Liver (tissue), 9 donors: ENCODE measurements around the gene TFAP2A. TPM values are rescaled to one million over a fixed set of nuclear protein-coding genes. Genes with fewer than 3 reads are reported as not detected.

Experiments used
- DNase-seq: peaks from one replicate; pipeline ENCODE4 v3.0.0-alpha.2; 2017; ENCODE audit warnings: low spot score
- H3K27ac ChIP-seq, 2 donors: one replicate each; pipeline ENCODE4 v1.7.0; 2013; ENCODE audit warnings: inconsistent platforms in 2 of 2, low read length in 2 of 2, control low read depth in 1 of 2, low read depth in 1 of 2, mild to moderate bottlenecking in 1 of 2
- H3K27me3 ChIP-seq, 4 donors: one replicate each; pipeline versions ENCODE4 v1.6.1 to v1.7.0; 2013; ENCODE audit warnings: low read length in 3 of 4, inconsistent platforms in 1 of 4, mild to moderate bottlenecking in 1 of 4, moderate library complexity in 1 of 4; ENCODE audit not compliant: control insufficient read depth in 4 of 4, insufficient read depth in 4 of 4
- H3K36me3 ChIP-seq, 4 donors: one replicate each; pipeline versions ENCODE4 v1.6.1 to v1.7.0; 2013; ENCODE audit warnings: low read length in 3 of 4, mild to moderate bottlenecking in 3 of 4, low read depth in 1 of 4, moderate library complexity in 1 of 4; ENCODE audit not compliant: control insufficient read depth in 4 of 4, insufficient read depth in 3 of 4
- H3K4me1 ChIP-seq, 4 donors: one replicate each; pipeline versions ENCODE4 v1.6.1 to v1.7.0; 2013; ENCODE audit warnings: low read length in 3 of 4, mild to moderate bottlenecking in 3 of 4, moderate library complexity in 1 of 4; ENCODE audit not compliant: control insufficient read depth in 4 of 4, insufficient read depth in 4 of 4
- H3K4me3 ChIP-seq, 3 donors: one replicate each; pipeline versions ENCODE4 v1.6.1 to v1.7.0; 2013; ENCODE audit warnings: low read length in 3 of 3, control low read depth in 1 of 3, low read depth in 1 of 3, mild to moderate bottlenecking in 1 of 3
- H3K9ac ChIP-seq, 2 donors: one replicate each; pipeline ENCODE4 v1.7.0; 2013; ENCODE audit warnings: low read length in 2 of 2, mild to moderate bottlenecking in 2 of 2, moderate library complexity in 2 of 2, control low read depth in 1 of 2, low read depth in 1 of 2
- H3K9me3 ChIP-seq, 4 donors: one replicate each; pipeline versions ENCODE4 v1.6.1 to v1.7.0; 2013; ENCODE audit warnings: low read length in 3 of 4; ENCODE audit not compliant: control insufficient read depth in 4 of 4
- ATF3 ChIP-seq: IDR thresholded peaks from 2 replicates; pipeline ENCODE4 v1.6.1; 2016; ENCODE audit warnings: antibody characterized with exemption
- CTCF ChIP-seq: fragments of 150-350 bp; IDR thresholded peaks from 2 replicates; pipeline ENCODE4 v1.5.1; 2017; ENCODE audit warnings: improper control_type of control experiment, low read depth, low read length; ENCODE audit not compliant: missing input control
- EGR1 ChIP-seq, 2 donors: IDR thresholded peaks; 2 replicates each; pipeline ENCODE4 v1.6.1; 2016 to 2018; ENCODE audit warnings: antibody characterized with exemption in 2 of 2, low read depth in 2 of 2
- FOXA1 ChIP-seq: IDR thresholded peaks from 2 replicates; pipeline ENCODE4 v1.6.1; 2016; ENCODE audit warnings: antibody characterized with exemption
- FOXA2 ChIP-seq: IDR thresholded peaks from 2 replicates; pipeline ENCODE4 v1.6.1; 2016; ENCODE audit warnings: antibody characterized with exemption
- GABPA ChIP-seq, 2 donors: IDR thresholded peaks in 1 of 2; conservative IDR thresholded peaks in 1 of 2; 2 replicates each; pipeline ENCODE4 v1.6.1; 2016; ENCODE audit warnings: antibody characterized with exemption in 2 of 2, mild to moderate bottlenecking in 1 of 2, moderate library complexity in 1 of 2
- HNF4A ChIP-seq, 2 donors: conservative IDR thresholded peaks; 2 replicates each; pipeline ENCODE4 v1.6.1; 2016; ENCODE audit warnings: antibody characterized with exemption in 2 of 2, mild to moderate bottlenecking in 2 of 2
- HNF4G ChIP-seq: IDR thresholded peaks from 2 replicates; pipeline ENCODE4 v1.6.1; 2016; ENCODE audit warnings: antibody characterized with exemption
- MAX ChIP-seq: IDR thresholded peaks from 2 replicates; pipeline ENCODE4 v1.6.1; 2016; ENCODE audit warnings: antibody characterized with exemption
- NR2F2 ChIP-seq: IDR thresholded peaks from 2 replicates; pipeline ENCODE4 v1.6.1; 2016; ENCODE audit warnings: antibody characterized with exemption
- RXRA ChIP-seq, 2 donors: IDR thresholded peaks; 2 replicates each; pipeline ENCODE4 v1.6.1; 2017 to 2018; ENCODE audit warnings: antibody characterized with exemption in 2 of 2, mild to moderate bottlenecking in 1 of 2
- SP1 ChIP-seq: IDR thresholded peaks from 2 replicates; pipeline ENCODE4 v1.6.1; 2018; ENCODE audit warnings: antibody characterized with exemption, mild to moderate bottlenecking
- TAF1 ChIP-seq: conservative IDR thresholded peaks from 2 replicates; pipeline ENCODE4 v1.6.1; 2016; ENCODE audit warnings: antibody characterized with exemption, mild to moderate bottlenecking
- WGBS: extraction: QIAGEN DNeasy Blood & Tissue Kit; methylation state at CpG from one replicate; pipeline ENCODE4 v1.1.7; 2013; 5-methylcytosine and 5-hydroxymethylcytosine counted together
- polyA plus RNA-seq, 2 donors: library from polyadenylated mRNA; stranded (reverse) in 1 of 2; unstranded in 1 of 2; fragments of 200-250 nt in 1 of 2; fragments of >200 nt in 1 of 2; fragmentation: Nextera tagmentation in 1 of 2; extraction: Ambion mirVana in 1 of 2; gene quantifications; one replicate each; pipeline versions ENCODE4 v1.2.1 to v1.2.3, GENCODE V29; 2013 to 2015
- total RNA-seq, 2 donors: library from RNA; depleted of rRNA; stranded (reverse); fragments of >200 nt; gene quantifications; one replicate each; pipeline ENCODE4 v1.2.3, GENCODE V29; 2014
- TF ChIP-seq, protein P1 (sequence below): IDR thresholded peaks from 2 replicates; pipeline ENCODE4 v1.6.1; 2016; ENCODE audit warnings: antibody characterized with exemption, mild to moderate bottlenecking
- TF ChIP-seq, protein P2 (sequence below): IDR thresholded peaks from 2 replicates; pipeline ENCODE4 v1.6.1; 2016; ENCODE audit warnings: antibody characterized with exemption
- donor health status: healthy.
- donor health status: healthy.
- donor health status: healthy.
- donor health status: healthy.
- donor health status: healthy.

Gene TFAP2A
- total and polyA plus RNA-seq, 4 donors = 0.03 to 0.08 TPM; not detected in 2

DNA sequence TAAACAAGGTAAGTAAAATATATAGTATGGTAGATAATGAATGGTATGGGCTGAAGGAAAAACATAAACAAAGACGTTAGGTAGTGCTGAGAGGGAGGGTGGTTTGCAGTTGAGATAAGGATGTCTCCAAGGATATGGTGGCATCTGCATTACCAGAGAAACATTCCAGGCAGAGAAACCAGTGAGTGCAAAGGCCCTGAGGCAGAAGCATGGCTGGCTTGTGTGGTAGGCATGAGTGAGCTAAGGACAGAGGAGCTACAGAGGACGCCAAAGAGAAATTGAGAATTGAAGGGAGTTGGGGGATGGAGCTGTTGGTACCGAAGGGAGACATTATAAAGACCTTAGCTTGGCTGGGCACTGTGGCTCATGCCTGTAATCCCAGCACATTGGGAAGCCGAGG, 18.4 kb upstream of the TFAP2A start:
- H3K36me3 ChIP-seq = no peaks in the 10 kb centered on the region
- WGBS = 82% methylated on average over 4 of the region's 4 CpGs
- H3K27me3 ChIP-seq = peaks cover 0 to 2% (median under 1%) of the 10 kb centered on the region in 4 donors
- peaks cover 0 to 5% (median 1%) of the 10 kb centered on the region in 4 donors for H3K4me1 ChIP-seq
- no peaks in the 10 kb centered on the region for H3K9me3 ChIP-seq
- no peak overlapping the region for H3K4me3 ChIP-seq
- DNase-seq = no peak
- TF ChIP-seq EGR1 (IDR thresholded peaks at IDR 0.05; ENCODE audit: low read depth in 2 of 2) = no peak
- no peak for TF ChIP-seq MAX
- no peak for TF ChIP-seq TAF1
- TF ChIP-seq SP1 = no peak
- H3K27ac ChIP-seq = no peak overlapping the region
- no peak overlapping the region for H3K9ac ChIP-seq

- peaks cover 0 to 3% (median under 1%) of the 10 kb centered on the region in 4 donors for H3K27me3 ChIP-seq
- H3K4me1 ChIP-seq = peaks cover 0 to 8% (median 3%) of the 10 kb centered on the region in 4 donors
- H3K4me3 ChIP-seq = no peak overlapping the region
- no peaks in the 10 kb centered on the region for H3K9me3 ChIP-seq
- H3K27ac ChIP-seq = no peak overlapping the region
- H3K36me3 ChIP-seq = no peaks in the 10 kb centered on the region
- TF ChIP-seq, protein P1, sequence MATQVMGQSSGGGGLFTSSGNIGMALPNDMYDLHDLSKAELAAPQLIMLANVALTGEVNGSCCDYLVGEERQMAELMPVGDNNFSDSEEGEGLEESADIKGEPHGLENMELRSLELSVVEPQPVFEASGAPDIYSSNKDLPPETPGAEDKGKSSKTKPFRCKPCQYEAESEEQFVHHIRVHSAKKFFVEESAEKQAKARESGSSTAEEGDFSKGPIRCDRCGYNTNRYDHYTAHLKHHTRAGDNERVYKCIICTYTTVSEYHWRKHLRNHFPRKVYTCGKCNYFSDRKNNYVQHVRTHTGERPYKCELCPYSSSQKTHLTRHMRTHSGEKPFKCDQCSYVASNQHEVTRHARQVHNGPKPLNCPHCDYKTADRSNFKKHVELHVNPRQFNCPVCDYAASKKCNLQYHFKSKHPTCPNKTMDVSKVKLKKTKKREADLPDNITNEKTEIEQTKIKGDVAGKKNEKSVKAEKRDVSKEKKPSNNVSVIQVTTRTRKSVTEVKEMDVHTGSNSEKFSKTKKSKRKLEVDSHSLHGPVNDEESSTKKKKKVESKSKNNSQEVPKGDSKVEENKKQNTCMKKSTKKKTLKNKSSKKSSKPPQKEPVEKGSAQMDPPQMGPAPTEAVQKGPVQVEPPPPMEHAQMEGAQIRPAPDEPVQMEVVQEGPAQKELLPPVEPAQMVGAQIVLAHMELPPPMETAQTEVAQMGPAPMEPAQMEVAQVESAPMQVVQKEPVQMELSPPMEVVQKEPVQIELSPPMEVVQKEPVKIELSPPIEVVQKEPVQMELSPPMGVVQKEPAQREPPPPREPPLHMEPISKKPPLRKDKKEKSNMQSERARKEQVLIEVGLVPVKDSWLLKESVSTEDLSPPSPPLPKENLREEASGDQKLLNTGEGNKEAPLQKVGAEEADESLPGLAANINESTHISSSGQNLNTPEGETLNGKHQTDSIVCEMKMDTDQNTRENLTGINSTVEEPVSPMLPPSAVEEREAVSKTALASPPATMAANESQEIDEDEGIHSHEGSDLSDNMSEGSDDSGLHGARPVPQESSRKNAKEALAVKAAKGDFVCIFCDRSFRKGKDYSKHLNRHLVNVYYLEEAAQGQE = no peak
- TF ChIP-seq ATF3 (no peak), FOXA2 (no peak), TAF1 (no peak), HNF4G (no peak), NR2F2 (no peak), GABPA (IDR thresholded peaks at IDR 0.05 in 1 of 2, conservative IDR thresholded peaks at IDR 0.05 in 1 of 2) (no peak), SP1 (no peak), CTCF (no peak), MAX (no peak), RXRA (IDR thresholded peaks at IDR 0.05) (no peak), FOXA1 (no peak), HNF4A (conservative IDR thresholded peaks at IDR 0.05) (no peak)
- TF ChIP-seq, protein P2, sequence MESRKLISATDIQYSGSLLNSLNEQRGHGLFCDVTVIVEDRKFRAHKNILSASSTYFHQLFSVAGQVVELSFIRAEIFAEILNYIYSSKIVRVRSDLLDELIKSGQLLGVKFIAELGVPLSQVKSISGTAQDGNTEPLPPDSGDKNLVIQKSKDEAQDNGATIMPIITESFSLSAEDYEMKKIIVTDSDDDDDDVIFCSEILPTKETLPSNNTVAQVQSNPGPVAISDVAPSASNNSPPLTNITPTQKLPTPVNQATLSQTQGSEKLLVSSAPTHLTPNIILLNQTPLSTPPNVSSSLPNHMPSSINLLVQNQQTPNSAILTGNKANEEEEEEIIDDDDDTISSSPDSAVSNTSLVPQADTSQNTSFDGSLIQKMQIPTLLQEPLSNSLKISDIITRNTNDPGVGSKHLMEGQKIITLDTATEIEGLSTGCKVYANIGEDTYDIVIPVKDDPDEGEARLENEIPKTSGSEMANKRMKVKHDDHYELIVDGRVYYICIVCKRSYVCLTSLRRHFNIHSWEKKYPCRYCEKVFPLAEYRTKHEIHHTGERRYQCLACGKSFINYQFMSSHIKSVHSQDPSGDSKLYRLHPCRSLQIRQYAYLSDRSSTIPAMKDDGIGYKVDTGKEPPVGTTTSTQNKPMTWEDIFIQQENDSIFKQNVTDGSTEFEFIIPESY = no peak
- H3K9ac ChIP-seq = no peak overlapping the region
- 86% methylated on average over 7 of the region's 7 CpGs for WGBS
- no peak for DNase-seq
Observed at GRCh38 chr6:10431423-10432164, 16.7 kb upstream of the TFAP2A start.
